A172 (cell line): ENCODE data around the gene ARL14EPL. TPM values are rescaled to one million over a fixed set of nuclear protein-coding genes. Genes with fewer than 3 reads are reported as not detected.

Experiments
- total RNA-seq: library from RNA; depleted of rRNA; stranded (reverse); fragments of >200 nt; shearing (Covaris generic); gene quantifications from 2 replicates; pipeline ENCODE4 v1.2.3, GENCODE V29; 2014; rRNA removed

Gene ARL14EPL
- total RNA-seq, 1 experiment from 2014 or later: 1.0 TPM

Other genes starting within 250 kb of the ARL14EPL start
- not detected in 2 replicates for gene CDO1, start 215.8 kb upstream of the ARL14EPL start, total RNA-seq
- 134 and 164 TPM in 2 replicates for gene ATG12, start 190.9 kb upstream of the ARL14EPL start, total RNA-seq
- gene AP3S1, start 190.5 kb upstream of the ARL14EPL start, total RNA-seq: 514 and 552 TPM in 2 replicates
- gene LVRN, start 70.0 kb upstream of the ARL14EPL start, total RNA-seq: 0.09 TPM in 1 of 2 replicates, not detected in the other
- gene COMMD10, start 52.6 kb downstream of the ARL14EPL start, total RNA-seq: 65.6 and 68.1 TPM in 2 replicates